Measurements from ENCODE around the gene MON1A. TPM values are rescaled to one million over a fixed set of nuclear protein-coding genes. Genes with fewer than 3 reads are reported as not detected.
A peak's percentile ranks its signal among the peaks of the same experiment; 100 is the strongest.

Gene MON1A
- total and polyA plus RNA-seq, 10 of the 15 experiments (the other 5 are each of a cell fraction or from before 2014, with no cell fraction given) = 1.3 to 10.5 (median 7.7) TPM

DNA sequence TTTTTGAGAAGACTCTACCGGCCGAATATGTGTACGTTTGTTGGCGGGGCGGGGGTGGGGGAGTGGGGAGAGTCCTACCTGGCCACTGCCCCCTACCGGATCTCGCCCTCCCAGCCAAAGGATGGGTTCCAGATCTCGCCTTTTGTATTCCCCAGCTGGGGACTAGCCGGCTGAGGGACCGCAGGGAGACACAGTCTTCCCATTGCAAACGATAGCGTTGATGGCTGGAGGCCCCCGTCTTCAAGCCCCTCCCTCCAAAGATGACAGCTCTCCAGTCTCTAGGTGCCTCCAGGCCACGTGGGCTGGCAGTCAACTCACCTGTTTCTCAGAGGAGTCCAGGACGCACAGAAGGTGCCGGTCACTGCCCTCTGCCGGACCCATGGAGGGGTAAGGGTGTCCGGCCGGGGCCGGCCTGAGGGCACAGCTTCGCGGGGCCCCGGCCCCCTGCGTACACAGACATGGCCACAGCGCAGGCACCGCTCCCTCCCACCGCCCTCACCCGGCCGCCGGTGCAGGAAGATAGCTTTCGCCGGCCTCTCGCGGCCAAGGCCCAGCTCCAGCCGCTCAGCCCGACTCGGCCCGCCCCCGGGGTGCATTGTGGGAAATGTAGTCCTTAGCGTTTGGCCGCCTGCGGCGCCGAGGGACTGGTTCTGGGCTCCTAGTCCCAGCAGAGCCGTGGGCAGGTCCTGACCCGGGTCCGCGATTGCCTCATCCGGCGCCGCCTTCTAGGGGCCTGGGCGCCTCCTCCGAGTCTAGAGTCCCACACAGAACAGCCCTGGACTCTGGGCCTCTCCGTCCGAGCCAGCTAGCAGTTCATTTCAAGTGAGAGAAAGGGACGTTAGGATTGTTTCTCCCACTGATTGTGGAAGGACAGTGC is at the start of gene MON1A (continued):
- TF ChIP-seq NR2C1 (IDR thresholded peaks at IDR 0.05) (peak; percentile 40; the same call in 1 of the 2 replicates), SP1 (IDR thresholded peaks at IDR 0.05; ENCODE audit: low read depth, low read length) (peak; percentile 46), RAD21 (IDR thresholded peaks at IDR 0.05; ENCODE audit: insufficient read depth, low read depth, low read length) (no peak), TCF3 (IDR thresholded peaks at IDR 0.05; ENCODE audit: borderline replicate concordance, insufficient read depth, low read depth, low read length) (0 out of 2 replicates have a peak, but pooled peaks have one; percentile 60)
- TF ChIP-seq, protein P1, sequence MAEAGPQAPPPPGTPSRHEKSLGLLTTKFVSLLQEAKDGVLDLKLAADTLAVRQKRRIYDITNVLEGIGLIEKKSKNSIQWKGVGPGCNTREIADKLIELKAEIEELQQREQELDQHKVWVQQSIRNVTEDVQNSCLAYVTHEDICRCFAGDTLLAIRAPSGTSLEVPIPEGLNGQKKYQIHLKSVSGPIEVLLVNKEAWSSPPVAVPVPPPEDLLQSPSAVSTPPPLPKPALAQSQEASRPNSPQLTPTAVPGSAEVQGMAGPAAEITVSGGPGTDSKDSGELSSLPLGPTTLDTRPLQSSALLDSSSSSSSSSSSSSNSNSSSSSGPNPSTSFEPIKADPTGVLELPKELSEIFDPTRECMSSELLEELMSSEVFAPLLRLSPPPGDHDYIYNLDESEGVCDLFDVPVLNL (IDR thresholded peaks at IDR 0.05; ENCODE audit: low read depth, low read length) = no peak
- TF ChIP-seq, protein P2, sequence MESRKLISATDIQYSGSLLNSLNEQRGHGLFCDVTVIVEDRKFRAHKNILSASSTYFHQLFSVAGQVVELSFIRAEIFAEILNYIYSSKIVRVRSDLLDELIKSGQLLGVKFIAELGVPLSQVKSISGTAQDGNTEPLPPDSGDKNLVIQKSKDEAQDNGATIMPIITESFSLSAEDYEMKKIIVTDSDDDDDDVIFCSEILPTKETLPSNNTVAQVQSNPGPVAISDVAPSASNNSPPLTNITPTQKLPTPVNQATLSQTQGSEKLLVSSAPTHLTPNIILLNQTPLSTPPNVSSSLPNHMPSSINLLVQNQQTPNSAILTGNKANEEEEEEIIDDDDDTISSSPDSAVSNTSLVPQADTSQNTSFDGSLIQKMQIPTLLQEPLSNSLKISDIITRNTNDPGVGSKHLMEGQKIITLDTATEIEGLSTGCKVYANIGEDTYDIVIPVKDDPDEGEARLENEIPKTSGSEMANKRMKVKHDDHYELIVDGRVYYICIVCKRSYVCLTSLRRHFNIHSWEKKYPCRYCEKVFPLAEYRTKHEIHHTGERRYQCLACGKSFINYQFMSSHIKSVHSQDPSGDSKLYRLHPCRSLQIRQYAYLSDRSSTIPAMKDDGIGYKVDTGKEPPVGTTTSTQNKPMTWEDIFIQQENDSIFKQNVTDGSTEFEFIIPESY (IDR thresholded peaks at IDR 0.05) = no peak

DNA sequence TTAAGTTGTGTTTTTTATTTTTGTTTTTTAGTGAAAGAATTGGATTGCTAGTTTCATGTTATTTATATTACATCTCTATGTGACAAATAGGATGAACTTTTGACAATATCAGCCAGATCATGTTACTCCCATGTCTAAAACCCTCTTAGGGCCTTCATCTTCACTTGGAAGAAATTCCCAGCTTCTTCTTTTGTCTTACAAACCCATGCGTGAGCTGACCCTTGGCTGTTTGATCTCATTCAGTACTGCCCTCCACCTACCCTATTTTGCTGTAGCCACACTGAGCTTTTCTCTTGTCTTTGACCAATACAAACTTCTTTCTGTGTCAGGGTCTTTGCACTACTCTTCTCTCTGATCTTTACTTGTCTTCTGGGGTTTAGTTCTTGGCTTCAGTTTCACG is 47.3 kb upstream of the MON1A start:
- no peaks in the 10 kb centered on the region for H3K4me1 ChIP-seq (ENCODE audit: control insufficient read depth, insufficient read depth, low read length)
- ChIA-PET SMC1A (ENCODE audit: uncharacterized antibody, unreplicated experiment) (interaction anchor here (1.4 to 1.5 kb wide), 2 partner anchors 13 to 20 kb away, joined by 3 to 4 read pairs; no protein-coding TSS in a partner anchor), CTCF (interaction anchor here (1.2 kb wide), 1 partner anchor 15 kb away, joined by 3 read pairs; no protein-coding TSS in a partner anchor), POLR2A (no interaction called here), RAD21 (ENCODE audit: unreplicated experiment) (no interaction called here)
- H4K20me1 ChIP-seq (ENCODE audit: control insufficient read depth, insufficient read depth) = no peaks in the 10 kb centered on the region
- H3K36me3 ChIP-seq (ENCODE audit: control insufficient read depth in 2 of 2, insufficient read depth in 2 of 2, low read length in 1 of 2) = peaks cover 3 to 21% of the 10 kb centered on the region in 2 experiments
- intact Hi-C loops (cut with micrococcal nuclease; ENCODE audit: unreplicated experiment) (no loop called here), in situ Hi-C loops (cut with MboI) (no loop called here)
- H3K4me3 ChIP-seq = no peak overlapping the region
- H3K27me3 ChIP-seq (replicated peaks in 1 of 2; ENCODE audit: control insufficient read depth in 2 of 2, insufficient read depth in 2 of 2, low read length in 1 of 2) = no peaks in the 10 kb centered on the region
- BruUV-seq (replicated peaks) = TSS peak; percentile 35
- 100% methylated on average over 2 of the region's 2 CpGs for WGBS (ENCODE audit: insufficient coverage, insufficient replicate concordance, low lambda C conversion rate, missing lambda C conversion rate)
- H3K4me2 ChIP-seq (ENCODE audit: control insufficient read depth, insufficient read depth) = no peak overlapping the region
- no peak overlapping the region for H3K27ac ChIP-seq (ENCODE audit: control insufficient read depth, insufficient read depth)
- H3K79me2 ChIP-seq (ENCODE audit: control insufficient read depth, insufficient read depth, low read length) = no peaks in the 10 kb centered on the region
- FAIRE-seq (no peak), DNase-seq (ENCODE audit: low read depth, low spot score) (no peak), ATAC-seq (no peak)
- no peak overlapping the region for H2AFZ ChIP-seq (ENCODE audit: control insufficient read depth, low read depth, low read length)
- no peak overlapping the region for H3K9ac ChIP-seq (ENCODE audit: control insufficient read depth, insufficient read depth, low read length)
- H3K9me3 ChIP-seq (replicated peaks; ENCODE audit: control insufficient read depth, insufficient read depth, low read length) = no peaks in the 10 kb centered on the region
- no peak for TF ChIP-seq SUPT20H (IDR thresholded peaks at IDR 0.05; ENCODE audit: borderline replicate concordance, control insufficient read depth, low read depth, low read length)
- TF ChIP-seq TCF7 (IDR thresholded peaks at IDR 0.05; ENCODE audit: borderline replicate concordance) = no peak
- no peak for TF ChIP-seq ETV6 (conservative IDR thresholded peaks at IDR 0.05 in 1 of 2, IDR thresholded peaks at IDR 0.05 in 1 of 2; ENCODE audit: borderline replicate concordance in 1 of 2, low read depth in 1 of 2)
- no peak for TF ChIP-seq JUNB (IDR thresholded peaks at IDR 0.05)
- TF ChIP-seq KDM1A (IDR thresholded peaks at IDR 0.05; ENCODE audit: borderline replicate concordance) = no peak
- TF ChIP-seq ZNF207 (IDR thresholded peaks at IDR 0.05; ENCODE audit: borderline replicate concordance) = no peak
- TF ChIP-seq, protein P3, sequence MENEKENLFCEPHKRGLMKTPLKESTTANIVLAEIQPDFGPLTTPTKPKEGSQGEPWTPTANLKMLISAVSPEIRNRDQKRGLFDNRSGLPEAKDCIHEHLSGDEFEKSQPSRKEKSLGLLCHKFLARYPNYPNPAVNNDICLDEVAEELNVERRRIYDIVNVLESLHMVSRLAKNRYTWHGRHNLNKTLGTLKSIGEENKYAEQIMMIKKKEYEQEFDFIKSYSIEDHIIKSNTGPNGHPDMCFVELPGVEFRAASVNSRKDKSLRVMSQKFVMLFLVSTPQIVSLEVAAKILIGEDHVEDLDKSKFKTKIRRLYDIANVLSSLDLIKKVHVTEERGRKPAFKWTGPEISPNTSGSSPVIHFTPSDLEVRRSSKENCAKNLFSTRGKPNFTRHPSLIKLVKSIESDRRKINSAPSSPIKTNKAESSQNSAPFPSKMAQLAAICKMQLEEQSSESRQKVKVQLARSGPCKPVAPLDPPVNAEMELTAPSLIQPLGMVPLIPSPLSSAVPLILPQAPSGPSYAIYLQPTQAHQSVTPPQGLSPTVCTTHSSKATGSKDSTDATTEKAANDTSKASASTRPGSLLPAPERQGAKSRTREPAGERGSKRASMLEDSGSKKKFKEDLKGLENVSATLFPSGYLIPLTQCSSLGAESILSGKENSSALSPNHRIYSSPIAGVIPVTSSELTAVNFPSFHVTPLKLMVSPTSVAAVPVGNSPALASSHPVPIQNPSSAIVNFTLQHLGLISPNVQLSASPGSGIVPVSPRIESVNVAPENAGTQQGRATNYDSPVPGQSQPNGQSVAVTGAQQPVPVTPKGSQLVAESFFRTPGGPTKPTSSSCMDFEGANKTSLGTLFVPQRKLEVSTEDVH (IDR thresholded peaks at IDR 0.05; ENCODE audit: low read depth, partially characterized antibody) = no peak
- TF ChIP-seq RBBP5 (conservative IDR thresholded peaks at IDR 0.05) = no peak
